Ishikawa (cell line): ENCODE results near the gene DPH7.

ENCODE experiments used
- CEBPB ChIP-seq: IDR thresholded peaks from 2 replicates; pipeline ENCODE4 v1.6.1; 2012
- CREB1 ChIP-seq: IDR thresholded peaks from 2 replicates; pipeline ENCODE4 v1.6.1; 2012; ENCODE audit warnings: low read depth
- EP300 ChIP-seq: IDR thresholded peaks from 2 replicates; pipeline ENCODE4 v1.6.1; 2012; ENCODE audit warnings: borderline replicate concordance
- NFIC ChIP-seq: IDR thresholded peaks from 2 replicates; pipeline ENCODE4 v1.6.1; 2012
- RAD21 ChIP-seq: IDR thresholded peaks from 2 replicates; pipeline ENCODE4 v1.6.1; 2012; ENCODE audit warnings: low read depth
- REST ChIP-seq: IDR thresholded peaks from 2 replicates; pipeline ENCODE4 v1.6.1; 2012; ENCODE audit warnings: low read depth, mild to moderate bottlenecking
- TAF1 ChIP-seq: IDR thresholded peaks from 2 replicates; pipeline ENCODE4 v1.6.1; 2012; ENCODE audit warnings: low read depth, mild to moderate bottlenecking
- YY1 ChIP-seq: IDR thresholded peaks from 2 replicates; pipeline ENCODE4 v1.6.1; 2012; ENCODE audit warnings: low read depth

- no peak for TF ChIP-seq RAD21
- TF ChIP-seq YY1: no peak
- TF ChIP-seq NFIC: no peak
- TF ChIP-seq REST: no peak
- no peak for TF ChIP-seq CEBPB
- no peak for TF ChIP-seq CREB1
- TF ChIP-seq TAF1: no peak
- TF ChIP-seq EP300: no peak
These were observed 55.8 kb downstream of the DPH7 start for GRCh38 chr9:137522746-137523455.
